GM12872 (cell line): ENCODE results near the gene MYO18B.

ENCODE experiments used
- CTCF ChIP-seq: IDR thresholded peaks from 3 replicates; pipeline ENCODE4 v1.5.1; 2011; ENCODE audit warnings: low read depth, mild to moderate bottlenecking, low read length, moderate library complexity; ENCODE audit not compliant: insufficient read depth

Gene MYO18B

GRCh38 chr22:25874327-25874726 lies 132.3 kb downstream of the MYO18B start:
- TF ChIP-seq CTCF = no peak

DNA sequence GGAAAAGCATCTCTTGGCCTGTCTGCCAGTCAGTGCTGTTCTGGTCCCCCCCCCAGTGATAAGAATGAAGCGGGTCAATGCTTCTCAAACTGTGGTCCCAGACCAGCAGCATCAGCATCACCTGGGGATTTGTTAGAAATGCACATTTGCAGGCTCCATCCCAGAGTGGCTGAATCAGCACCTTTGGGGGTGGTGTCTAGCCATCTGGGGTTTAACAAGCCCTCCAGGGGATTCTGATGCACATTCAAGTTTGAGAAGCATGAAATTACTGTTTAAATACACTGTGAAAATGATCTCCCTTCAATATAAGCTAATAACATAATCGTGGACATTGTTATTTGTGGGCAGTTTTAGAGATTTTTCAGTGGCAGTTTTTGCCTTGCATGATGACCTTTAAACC lies 133.5 kb downstream of the MYO18B start:
- no peak for TF ChIP-seq CTCF

- TF ChIP-seq CTCF = no peak
Measured at GRCh38 chr22:25876871-25877270, 134.9 kb downstream of the MYO18B start.

DNA sequence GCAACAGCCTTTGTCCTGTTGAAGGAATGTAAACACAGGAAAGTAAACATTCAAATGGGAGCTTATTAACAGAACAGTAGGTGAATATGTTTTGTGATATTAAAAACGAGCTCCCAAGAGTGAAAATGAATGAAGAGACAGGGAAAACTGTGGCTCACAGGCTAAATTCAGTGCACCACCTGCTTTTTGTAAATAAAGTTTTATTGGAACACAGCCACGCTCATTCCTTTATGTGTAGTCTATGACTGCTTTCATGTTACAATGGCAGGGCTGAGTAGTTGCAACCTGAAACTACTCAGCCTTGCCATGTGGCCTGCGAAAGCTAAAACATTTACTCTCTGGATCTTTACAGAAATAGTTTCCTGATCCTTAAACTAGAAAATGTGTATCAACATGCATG lies 136.9 kb downstream of the MYO18B start:
- no peak for TF ChIP-seq CTCF

DNA sequence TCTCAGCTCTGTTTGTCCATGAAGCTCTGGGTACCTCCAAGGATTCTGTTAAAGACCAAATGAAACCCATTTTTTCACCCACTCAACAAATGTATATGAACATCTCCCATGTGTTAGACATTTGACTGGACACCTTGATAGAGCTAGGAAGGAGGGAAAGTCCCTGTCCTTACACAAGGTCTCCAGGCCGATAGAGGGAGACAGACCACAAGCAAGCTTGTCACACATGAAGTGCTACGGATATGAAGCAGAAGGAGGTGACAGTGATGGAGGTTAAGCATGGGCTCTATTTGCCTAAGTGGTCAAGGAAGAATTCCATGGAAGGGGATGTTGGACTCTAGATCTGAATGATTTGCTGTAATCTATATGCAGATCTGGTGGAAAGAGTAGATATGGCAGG lies 138.5 kb downstream of the MYO18B start:
- TF ChIP-seq CTCF = peak; percentile 56

GRCh38 chr22:25881210-25881755 lies 139.3 kb downstream of the MYO18B start:
- TF ChIP-seq CTCF = no peak

DNA sequence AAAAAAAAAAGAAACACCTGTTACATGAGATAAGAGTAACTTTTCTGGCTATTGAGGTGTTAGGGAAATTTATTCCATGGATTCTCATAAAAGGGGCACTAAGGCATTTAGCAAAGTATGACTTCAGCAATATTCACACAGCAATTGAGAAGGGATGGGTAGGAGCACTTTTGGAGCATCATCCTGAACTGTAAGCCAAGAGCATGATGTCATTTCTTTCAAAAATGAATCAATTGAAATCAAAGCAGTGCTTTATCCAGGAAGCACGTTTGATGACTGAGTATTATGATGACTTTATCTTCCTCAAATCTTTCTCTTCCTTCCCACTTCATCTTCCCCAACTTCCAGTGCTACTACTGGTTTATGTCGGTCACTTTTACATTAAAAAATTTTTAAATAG lies 140.4 kb downstream of the MYO18B start:
- no peak for TF ChIP-seq CTCF

- TF ChIP-seq CTCF = no peak
Measured at GRCh38 chr22:25883482-25884033, 141.6 kb downstream of the MYO18B start.
